T-helper 22 cell (primary cell): ENCODE results near the gene DOK7.

Source experiments
- DNase-seq: peaks from one replicate; pipeline ENCODE4 v3.0.0-alpha.2; 2020; ENCODE audit warnings: low read depth

Gene DOK7

DNA sequence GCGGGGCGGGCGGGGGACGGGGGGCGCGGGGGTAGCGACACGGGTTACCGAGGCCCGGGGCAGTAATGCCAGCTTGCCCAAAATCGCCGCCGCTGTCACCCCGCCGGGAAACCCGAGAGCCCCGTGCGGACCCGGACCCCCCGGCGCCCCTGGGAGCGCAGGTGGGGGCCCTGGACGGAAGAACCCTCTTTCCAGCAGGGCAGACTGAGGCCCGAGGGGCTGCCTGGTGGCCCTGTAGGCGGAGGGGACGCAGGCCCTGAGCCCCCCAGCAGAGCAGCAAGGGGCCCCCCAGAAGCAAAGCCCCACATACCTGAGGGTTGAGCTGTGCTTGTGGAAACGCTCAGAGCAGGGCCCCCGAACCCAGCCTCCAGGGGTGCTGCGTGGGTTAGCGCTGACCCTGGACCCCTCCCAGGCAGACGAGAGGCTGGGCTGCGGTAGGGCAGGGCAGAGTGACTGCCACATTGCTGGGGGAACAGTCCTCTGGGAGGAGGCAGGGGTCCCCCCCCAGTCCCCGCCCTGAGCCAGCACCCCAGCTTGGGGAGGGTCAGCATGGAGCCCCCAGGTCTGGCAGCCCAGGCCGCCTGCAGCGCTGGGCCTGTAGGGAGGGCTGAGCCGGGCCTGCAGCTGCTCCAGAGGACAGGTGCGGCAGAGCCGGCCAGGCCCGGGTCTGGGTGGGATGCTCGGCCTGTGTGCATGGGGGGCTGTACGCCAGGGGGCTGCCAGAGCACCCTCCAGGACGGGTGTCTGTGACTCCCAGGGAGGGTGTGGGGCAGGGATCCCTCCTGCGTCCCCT, 646 bp downstream of the DOK7 start:
- no peak for DNase-seq

DNA sequence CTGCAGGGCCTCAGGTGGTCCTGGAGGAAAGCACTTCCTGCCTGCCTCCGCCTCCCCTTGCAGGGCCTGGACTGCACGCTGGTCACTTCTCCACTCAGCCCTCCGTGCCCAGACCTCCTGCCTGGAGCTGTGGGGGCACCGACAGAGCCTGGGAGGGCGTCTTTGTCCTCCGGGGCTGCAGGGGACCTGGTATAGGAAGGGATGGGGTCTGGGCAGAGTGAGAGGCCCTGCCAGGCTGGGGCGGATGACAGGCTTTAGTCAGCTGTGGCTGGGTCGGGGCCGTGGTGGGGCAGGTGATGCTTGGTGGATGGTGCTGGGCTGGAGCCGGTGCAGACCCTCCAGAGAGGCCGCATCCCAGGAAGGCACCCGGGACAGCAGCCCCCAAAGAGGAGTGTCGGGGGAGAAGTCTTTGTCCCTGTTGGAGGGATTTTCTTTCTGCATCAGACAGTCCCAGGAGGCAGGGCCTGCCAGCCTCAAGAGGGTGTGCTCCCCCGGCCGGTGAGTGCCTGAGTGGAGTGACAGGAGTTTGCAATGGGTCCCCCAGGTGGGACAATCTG, 1.3 kb downstream of the DOK7 start:
- no peak for DNase-seq

DNA sequence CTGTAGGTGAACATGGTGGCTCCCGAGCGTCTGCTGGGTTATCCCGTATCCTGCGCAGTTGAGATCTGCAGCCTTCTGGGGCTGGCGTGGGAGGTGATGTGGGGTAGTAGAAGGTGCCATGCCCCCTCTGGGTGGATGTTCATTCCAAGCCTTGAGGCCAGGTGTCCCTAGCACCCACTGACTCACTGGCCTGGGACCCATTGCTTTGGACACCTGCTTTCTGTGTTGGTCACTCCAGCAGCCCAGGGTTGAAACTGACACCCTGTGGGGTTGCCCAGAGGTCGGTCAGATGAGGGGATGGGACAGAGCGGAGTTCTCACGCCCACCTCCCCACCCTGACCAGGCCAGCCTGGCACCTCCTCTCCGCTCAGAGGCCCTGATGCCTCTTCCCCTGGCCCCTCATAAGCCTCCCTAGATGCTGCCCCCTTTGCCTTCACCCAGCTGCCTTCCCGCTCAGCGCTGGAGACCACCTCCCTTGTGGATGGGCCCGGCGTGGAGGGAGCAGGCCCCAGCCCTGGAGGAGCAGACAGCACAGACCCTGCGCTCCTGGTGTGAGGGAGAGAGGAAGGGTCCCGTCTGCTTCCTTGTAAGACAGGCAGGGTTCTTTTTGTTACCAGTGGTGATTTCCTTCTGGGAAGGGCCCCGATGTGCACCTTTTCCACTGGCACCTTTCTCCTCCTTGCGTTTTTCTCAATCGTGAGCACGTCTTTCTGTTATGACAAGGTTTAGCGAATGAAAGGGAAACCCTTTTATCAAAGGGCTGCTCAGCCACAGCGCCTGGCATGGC, 2.0 kb downstream of the DOK7 start:
- no peak for DNase-seq

DNA sequence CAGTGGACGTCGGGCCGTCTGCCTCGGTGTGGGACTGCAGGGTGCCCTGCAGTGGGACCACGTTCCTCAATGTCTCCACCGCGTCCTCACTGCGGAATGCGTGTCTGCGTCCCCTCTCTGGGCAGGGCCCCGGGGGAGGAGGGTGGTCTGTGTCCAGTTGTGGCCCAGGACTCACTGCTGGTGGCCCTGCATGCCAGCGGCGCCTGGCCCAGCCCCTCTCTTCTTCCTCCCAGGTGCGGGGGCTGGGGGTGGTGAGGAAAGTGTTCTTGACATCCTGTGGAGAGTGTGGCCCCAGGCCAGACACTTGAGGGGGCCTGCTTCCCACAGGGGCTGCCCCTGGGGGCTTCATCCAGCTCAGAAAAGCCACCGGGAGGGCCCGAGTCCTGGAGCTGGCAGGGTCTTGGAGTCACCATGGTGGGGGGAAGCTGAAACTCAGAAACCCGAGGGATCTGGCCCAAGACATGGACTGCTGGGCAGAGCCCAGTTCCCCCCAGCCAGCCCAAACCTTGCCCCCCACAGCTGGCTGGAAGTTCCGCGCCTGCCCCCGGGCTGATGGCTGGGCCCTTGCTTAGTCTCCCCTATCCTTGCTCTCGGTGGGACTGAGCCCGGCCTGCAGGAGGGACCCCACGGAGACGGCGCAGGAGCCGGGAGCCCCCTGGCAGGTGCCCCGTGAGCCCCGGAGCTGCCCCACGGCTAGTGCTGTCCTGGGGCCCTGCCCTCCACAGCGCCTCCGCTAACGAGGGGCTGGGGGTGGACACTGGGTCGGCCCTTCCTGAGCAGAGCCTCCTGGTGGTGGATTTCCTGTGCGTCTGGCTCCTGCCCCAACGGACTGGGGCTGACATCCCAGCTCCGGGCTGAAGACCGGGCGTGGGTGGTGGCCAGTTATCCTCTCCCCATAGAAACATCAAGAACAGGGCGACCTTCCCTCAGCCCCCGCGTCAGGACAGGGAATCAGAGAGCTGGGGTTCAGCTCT, 2.9 kb downstream of the DOK7 start:
- no peak for DNase-seq

DNA sequence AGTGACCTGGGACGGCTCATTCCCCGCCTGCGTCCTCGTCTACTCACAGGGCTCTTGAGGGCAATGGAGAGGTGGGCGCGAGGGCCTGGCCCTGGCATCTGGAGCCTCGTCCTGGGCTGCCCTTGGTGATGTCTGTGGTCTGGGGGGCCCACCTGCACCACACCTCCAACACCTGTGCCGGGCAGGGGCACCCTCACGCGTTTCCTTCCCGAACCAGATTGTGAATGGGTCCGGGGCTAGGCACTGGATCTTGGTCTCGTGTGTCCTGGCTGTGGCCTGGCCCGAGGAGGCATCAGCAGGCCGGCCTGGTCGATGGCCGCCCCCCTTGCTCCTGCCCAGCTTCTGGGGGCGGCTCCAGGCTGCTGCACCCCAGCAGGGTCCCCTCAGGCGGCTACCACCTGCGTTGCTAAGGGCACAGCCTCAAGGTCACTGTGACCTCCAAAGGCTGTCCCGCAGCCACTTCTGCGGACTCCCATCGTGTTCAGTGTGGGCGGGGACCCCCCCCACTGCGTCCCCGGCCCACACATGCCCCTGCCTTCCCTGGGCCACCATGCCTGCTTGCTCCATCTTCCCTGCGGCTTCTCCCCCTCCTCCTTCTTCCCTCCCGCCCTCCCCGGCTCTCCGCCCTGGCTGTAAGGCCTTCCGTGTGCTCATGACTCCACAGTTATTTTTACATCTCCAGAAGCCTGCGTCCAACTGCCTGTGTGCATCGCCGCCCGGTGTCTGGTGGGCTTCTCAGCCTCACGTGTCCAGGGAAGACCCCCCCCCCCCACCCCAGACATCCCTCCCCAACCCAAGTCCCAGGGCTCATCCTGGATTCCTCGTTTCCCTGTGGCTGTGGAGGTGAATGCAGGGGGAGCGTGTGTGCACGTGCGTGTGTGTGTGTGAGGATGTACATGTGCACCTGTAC, 3.8 kb downstream of the DOK7 start:
- no peak for DNase-seq

DNA sequence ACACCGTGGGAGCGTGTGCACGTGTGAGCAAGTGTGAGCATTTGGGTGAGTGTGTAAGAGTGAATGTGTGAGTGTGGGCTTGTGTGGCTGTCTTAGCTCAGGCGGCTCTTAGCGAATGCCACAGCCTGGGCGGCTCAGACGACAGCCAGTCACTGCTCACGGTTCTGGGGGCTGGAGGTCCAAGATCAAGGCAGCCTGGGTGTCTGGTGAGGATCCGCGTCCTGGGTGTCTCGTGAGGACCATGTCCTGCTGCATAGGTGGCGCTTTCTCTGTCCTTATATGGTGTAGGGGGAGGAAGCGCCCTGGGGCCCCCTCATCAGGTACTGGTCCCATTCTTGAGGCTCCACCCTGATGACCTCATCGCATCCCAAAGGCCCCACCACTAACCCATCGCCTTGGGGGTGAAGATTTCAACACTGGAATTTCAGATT, 4.5 kb downstream of the DOK7 start:
- DNase-seq, result no peak

DNA sequence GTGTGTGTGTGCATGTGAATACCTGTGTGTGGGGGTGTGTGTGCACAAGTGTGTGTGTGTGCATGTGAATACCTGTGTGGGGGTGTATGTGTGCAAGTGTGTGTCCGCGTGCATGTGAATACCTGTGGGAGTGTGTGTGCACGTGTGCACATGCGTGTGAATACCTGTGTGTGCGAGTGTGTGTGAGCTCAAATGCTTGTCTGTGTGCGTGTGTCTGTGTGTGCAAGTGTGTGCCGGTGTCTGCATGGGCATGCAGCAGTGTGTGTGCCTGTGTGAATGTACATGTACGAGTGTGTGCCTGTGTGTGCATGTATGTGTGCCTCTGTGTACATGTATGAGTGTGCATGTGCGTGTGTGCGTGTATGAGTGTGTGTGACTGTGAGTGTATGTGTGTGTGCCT, 5.0 kb downstream of the DOK7 start:
- DNase-seq, result no peak

DNA sequence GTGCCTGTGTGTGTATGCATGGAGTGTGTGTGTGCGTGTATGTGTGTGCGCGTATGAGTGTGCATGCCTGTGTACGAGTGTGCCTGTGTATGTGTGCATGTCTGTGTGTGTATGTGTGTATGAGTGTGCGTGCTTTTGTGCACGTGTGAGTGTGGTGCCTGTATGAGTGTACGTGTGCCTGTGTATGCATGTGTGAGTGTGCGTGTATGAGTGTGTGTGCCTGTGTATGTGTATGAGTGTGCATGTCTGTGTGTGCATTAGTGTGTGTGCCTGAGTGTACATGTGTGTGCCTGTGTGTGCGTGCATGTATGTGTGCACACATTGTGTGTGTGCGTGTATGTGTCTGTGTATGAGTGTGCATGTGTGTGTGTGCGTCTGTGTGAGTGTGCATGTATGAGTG, 5.7 kb downstream of the DOK7 start:
- DNase-seq, result no peak

DNA sequence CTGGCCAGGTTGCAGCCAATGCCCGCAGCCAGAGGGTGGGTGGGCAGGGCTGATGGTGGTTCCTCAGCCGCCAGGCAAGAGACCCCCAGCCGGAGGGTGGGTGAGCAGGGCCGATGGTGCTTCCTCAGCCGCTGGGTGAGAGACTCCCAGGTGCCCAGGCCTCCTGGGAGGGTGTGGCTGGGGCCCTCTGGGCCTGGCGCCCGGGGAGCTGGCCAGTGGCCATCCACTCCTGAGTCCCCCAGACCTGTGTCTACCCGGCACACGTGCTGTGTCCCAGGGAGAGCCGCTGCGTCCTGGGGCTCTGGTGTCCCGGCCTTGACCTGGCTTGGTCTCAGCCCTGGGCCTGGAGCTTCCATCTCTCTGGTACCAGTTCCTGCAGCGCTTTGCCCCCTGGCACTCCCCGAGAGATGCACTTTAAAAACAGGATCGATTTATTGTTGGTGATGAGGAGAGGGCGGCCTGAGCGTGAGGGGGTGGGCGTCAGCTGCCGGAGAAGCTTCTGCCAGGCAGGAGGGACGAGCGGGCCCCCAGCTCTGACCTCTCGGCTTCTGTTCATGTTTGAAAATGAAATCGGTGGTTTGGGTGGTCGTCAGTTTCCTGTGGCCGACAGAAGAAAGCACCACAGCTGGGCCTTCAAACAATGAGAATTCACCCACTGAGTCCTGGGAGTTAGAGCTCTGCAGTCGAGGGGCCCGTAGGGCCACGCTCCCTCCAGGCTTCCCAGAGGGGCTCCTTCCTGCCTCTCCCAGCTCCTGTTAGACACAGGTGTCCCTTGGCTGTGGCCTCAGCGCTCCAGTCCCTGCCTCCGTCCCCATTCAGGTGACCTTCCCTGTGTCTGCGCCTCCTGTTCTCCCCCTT, 6.5 kb downstream of the DOK7 start:
- DNase-seq, result no peak

DNA sequence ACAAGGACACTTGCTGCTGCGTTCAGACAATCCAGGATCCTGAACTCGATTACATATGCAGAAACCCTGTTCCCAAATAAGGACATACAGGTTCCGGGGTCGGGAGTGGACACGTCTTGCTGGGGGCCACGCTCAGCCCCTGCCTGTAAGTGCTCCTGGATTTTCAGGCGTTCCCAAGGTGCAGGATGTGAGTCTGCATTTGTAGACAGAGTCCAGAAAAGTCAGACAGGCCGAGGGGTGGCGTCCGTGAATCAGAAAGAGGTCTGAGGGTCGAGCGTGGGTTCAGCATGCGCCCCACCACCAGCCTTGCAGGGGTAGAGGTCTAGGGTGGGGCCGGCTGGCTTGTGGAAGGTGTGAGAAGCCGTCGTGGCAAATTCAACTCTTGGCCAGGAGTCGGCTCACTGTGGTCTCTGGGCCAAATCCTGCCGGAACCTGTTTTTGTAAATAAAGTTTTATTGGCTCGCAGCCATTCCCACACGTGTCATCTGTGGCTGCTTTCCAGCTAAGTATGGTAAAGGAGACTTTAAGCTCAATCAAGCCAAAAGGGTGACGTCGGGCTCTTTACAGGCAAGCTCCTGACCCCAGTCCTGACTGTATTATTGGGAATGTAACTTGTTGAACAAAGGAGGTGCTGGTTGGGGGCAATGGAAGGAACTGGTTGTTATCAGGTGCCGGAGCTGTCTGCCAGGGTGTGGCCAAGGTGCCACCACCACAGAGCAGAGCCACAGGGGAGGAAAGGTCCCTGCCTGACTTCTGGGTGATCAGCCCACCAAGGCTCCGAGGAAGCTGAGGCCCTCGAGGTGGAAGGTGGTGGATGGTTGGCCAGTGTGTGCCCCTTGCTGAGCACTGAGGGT, 7.4 kb downstream of the DOK7 start:
- DNase-seq, result no peak

DNA sequence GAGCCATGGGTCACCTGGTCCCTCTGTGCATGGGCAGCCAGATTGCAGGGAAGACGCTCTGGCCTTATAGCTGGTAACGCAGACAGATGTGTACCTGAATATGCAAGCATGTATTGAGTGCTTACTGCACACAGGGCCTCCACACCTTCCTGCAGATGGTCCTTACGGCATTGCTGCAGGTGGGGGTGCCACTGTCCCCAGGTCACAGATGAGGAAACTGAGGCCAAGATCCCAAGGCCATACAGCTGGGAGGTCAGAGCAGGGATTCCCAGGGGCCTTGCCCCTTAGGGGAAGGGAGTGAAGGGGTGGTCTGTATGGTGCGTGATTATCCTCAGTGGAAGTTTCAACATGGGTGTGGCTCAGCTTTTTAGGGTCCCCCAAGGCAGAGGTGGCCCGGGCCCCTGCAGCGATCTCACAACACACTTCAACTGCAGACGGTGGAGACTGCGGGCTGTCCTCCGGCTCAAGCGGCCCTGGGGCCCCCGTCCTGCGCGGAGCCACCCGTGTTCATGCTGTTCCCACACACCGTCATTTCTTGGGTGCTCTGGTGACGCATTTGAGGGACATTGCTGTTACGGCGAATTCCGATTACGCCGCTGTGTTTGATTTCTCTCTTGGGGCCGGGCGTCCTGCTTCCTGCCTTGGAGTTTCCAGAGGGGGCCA, 8.1 kb downstream of the DOK7 start:
- DNase-seq, result no peak

DNA sequence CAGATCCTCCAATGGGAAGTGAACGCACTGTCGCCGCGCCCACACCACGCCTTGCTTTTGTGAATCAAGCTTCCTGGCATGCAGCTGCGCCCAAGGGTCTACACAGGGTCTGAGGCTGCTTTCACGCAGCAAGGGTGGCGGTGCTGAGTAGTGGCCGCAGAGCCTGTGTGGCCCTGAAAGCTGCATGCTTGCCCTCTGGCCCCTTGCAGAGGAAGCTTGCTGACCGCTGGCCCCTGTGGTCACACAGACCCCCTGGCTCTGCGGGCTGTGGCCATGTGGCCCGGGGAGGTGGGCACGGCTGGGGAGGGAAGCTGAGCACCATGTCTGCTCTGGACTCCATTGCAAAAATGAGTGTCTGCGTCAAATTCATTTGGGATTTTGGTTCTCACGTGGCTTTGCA, 8.8 kb downstream of the DOK7 start:
- DNase-seq, result no peak

DNA sequence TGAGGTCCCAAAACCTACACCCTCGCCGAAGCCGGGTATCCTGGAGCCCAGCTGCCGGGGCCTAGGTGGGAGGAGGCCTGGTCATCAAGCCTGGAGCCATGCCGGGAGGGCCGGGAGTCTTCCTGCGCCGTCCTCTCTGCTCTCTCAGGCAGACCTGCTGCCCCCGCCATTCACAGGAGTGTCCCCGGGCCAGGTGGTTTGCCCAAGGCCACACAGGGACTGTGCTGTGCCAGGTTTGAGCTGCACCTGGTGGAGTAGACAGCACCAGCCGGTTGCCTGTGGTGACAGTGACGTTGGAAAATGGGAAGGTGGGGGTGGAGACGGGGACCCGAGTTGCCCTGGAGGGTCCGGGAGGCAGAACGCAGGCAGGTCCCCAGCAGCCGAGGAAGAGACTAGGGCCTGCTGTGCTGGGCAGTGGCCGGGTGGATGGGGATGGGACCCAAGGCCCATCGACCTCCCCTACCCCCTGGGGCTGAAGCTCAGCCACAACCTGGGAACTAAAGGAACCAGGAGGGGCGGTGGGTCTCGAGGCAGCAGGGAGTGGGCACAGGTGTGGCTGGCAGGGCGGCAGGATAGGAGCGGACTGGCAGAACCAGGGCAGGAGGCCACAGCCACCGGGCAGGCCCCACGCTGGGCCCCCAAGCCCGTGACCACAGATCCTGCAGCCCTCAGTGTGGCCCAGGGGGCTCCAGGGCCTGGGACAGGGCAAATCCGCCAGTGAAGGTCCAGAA, 9.5 kb downstream of the DOK7 start:
- no peak for DNase-seq

DNA sequence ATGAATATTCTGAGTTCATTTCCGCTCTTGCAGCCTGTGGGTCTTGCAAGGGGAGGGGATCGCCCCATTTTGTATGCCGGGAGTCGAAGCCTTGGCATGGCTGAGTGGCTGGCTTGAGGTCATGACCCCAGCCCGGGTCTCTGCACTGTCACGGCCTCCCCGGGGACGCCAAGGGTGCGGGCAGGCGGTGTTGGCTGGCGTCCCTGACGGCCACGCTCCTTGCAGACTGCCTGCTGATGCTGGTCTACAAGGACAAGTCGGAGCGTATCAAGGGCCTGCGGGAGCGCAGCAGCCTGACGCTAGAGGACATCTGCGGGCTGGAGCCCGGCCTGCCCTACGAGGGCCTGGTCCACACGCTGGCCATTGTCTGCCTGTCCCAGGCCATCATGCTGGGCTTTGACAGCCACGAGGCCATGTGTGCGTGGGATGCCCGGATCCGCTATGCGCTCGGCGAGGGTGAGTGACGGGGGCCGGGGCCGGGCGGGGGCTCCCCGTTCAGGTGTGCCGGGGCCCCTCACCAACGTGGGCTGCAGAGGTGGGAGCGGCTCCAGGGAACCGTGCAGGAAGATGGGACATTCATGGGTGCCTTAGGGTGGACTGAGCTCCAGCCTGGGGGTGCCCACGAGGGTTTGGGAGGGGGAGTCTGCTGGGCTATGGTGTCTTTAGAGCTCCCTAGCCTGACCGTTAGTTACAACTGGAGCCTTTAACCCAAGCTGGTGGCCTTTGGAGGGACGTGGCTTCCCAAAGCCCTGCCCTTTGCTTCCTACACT, 10.3 kb downstream of the DOK7 start:
- DNase-seq, result no peak

DNA sequence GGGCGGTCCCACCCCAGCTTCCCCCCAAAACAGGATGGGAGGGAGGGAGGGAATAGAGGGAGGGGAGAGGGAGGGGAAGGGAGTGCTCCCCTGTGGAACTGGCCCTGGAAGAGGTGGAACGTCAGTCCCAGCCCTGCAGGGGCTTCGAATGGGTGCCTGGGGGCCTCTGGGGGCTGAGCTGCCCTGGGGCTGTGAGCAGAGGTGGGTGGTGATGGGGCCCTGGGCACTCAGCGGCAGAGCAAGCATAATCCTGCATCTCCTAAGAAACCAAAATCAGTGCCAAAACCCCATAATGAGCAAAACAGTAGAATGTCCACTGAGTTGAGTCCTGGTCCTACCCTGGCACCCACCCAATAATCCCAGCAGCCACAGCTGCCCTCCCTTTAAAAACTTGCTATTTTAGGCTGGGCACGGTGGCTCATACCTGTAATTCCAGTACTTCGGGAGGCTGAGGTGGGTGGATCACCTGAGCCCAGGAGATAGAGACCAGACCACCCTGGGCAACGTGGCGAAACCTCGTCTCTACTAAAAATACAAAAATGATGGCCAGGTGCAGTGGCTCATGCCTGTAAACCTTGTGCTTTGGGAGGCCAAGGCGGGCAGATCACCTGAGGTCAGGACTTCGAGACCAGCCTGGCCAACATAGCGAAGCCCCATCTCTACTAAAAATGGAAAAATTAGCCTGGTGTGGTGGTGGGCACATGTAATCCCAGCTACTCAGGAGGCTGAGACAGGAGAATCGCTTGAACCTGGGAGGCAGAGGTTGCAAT, 11.1 kb downstream of the DOK7 start:
- DNase-seq, result no peak

DNA sequence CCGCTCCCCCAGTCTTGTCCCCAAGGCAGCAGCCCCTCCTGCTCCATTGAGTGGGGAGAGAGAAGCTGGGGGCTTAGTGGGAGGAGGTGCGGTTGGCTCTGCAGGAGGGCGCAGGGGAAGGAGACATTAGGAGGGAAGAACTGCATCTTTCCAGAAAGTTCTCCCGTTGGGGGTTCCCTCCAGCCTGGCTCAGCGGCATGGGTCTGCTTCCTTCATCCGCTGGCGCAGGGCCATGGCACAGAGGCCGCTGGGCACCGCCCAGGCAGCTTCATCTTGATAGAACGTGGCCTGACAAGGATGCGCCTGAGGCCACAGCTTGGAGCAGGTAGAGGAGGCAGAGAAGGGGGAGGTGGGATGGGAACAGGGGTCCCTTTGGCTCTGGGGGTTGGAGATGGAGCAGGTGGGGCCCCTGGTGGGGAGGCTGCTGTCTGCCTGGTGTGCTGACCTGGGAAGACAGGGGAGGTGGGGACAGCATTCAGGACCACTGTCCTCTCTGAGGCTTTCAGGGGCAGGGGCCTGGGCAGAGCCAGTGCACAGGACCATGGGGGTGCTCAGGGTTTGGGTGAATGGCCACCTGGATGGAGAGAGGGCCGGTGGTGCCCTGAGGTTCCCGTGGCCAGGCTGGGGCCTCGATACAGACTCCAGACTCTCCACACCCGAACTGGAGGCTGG, 12.1 kb downstream of the DOK7 start:
- no peak for DNase-seq
